GM12891 (cell line): Measurements from ENCODE around the gene NEK7.

ENCODE experiments used
- PAX5 ChIP-seq: IDR thresholded peaks from 2 replicates; pipeline ENCODE4 v1.6.1; 2011; ENCODE audit warnings: low read length, moderate library complexity, mild to moderate bottlenecking; ENCODE audit not compliant: insufficient read depth, severe bottlenecking
- POLR2A ChIP-seq: IDR thresholded peaks from 2 replicates; pipeline ENCODE4 v1.6.1; 2011; ENCODE audit warnings: low read depth, low read length, control low read depth
- POLR2AphosphoS5 ChIP-seq: IDR thresholded peaks from 2 replicates; pipeline ENCODE4 v1.6.1; 2011; ENCODE audit warnings: low read depth, low read length, control low read depth
- TAF1 ChIP-seq: IDR thresholded peaks from 2 replicates; pipeline ENCODE4 v1.6.1; 2011; ENCODE audit warnings: low read depth, low read length, control low read depth

DNA sequence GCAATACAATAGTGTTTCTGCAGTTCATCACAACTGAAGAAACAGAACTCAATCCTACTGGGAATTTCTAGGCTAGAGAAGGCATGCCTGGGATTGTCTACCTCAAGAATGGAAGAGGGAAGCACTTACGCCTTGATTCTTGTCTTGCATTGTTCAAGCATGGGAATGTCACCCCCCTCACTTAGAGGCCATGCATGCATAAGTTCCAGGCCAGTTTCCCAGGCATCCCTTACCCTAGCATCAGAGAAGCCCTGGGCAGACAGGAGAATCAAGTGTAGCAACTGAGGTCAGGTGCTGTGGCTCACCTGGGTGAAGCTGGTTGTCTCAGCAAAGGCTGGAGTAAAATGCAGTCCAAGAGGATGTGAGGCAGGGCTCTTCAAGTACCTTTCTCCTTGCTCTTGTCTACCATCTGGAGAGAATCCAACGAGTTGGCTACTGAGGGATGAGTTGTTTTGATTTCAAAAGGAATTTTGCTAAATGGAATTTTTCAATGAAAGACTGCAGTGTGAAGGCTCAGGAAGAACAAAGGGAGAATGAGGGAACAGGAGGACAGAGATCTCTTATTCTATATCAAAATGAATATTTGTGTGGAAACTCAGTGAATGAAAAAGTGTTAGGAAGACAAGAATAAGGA lies 174.3 kb downstream of the NEK7 start:
- TF ChIP-seq POLR2A, result no peak
- TF ChIP-seq PAX5, result no peak
- no peak for TF ChIP-seq TAF1
- TF ChIP-seq POLR2AphosphoS5, result no peak
